Skeletal muscle satellite cell (primary cell): ENCODE measurements around the gene RARG.

ENCODE experiments used
- H3K27me3 ChIP-seq: 2 replicates; pipeline ENCODE4 v1.7.0; 2013; ENCODE audit warnings: low read length; ENCODE audit not compliant: control insufficient read depth, insufficient read depth
- H3K36me3 ChIP-seq: 2 replicates; pipeline ENCODE4 v1.7.0; 2013; ENCODE audit warnings: mild to moderate bottlenecking, control low read depth, low read length; ENCODE audit not compliant: insufficient read depth
- H3K4me1 ChIP-seq: 2 replicates; pipeline ENCODE4 v1.7.0; 2013; ENCODE audit warnings: low read length; ENCODE audit not compliant: control insufficient read depth, insufficient read depth
- H3K4me2 ChIP-seq: 2 replicates; pipeline ENCODE4 v1.7.0; 2013; ENCODE audit warnings: mild to moderate bottlenecking, low read length
- H3K4me3 ChIP-seq: 2 replicates; pipeline ENCODE4 v1.7.0; 2013; ENCODE audit warnings: low read length
- H3K9ac ChIP-seq: 2 replicates; pipeline ENCODE4 v1.7.0; 2013; ENCODE audit warnings: mild to moderate bottlenecking, low read depth, low read length, moderate library complexity
- H3K9me3 ChIP-seq: replicated peaks from 2 replicates; pipeline ENCODE4 v1.7.0; 2013; ENCODE audit warnings: mild to moderate bottlenecking, control low read depth, low read length

RARG gene

GRCh38 chr12:53227836-53228235 is 4.2 kb downstream of the RARG start:
- Histone ChIP-seq H3K9ac (no peak overlapping the region), H3K4me3 (no peak overlapping the region), H3K4me2 (no peak overlapping the region), H3K4me1 (peaks cover 28% of the 10 kb centered on the region), H3K36me3 (peaks cover 10% of the 10 kb centered on the region), H3K9me3 (no peaks in the 10 kb centered on the region), H3K27me3 (no peaks in the 10 kb centered on the region)

- Histone ChIP-seq H3K4me2 (no peak overlapping the region), H3K4me1 (peaks cover 28% of the 10 kb centered on the region), H3K27me3 (no peaks in the 10 kb centered on the region), H3K4me3 (no peak overlapping the region), H3K9me3 (no peaks in the 10 kb centered on the region), H3K36me3 (peaks cover 10% of the 10 kb centered on the region), H3K9ac (no peak overlapping the region)
These were observed 4.7 kb downstream of the RARG start for GRCh38 chr12:53227341-53227740.

- Histone ChIP-seq H3K4me1 (peaks cover 32% of the 10 kb centered on the region), H3K4me3 (no peak overlapping the region), H3K9ac (no peak overlapping the region), H3K9me3 (no peaks in the 10 kb centered on the region), H3K4me2 (no peak overlapping the region), H3K27me3 (no peaks in the 10 kb centered on the region), H3K36me3 (peaks cover 10% of the 10 kb centered on the region)
These were observed 5.2 kb downstream of the RARG start for GRCh38 chr12:53226815-53227214.

GRCh38 chr12:53225635-53226424 is 6.2 kb downstream of the RARG start:
- Histone ChIP-seq H3K4me3 (no peak overlapping the region), H3K9ac (no peak overlapping the region), H3K4me1 (peaks cover 28% of the 10 kb centered on the region)

GRCh38 chr12:53224897-53225634 is 6.9 kb downstream of the RARG start:
- H3K9me3 ChIP-seq = no peaks in the 10 kb centered on the region
- peaks cover 10% of the 10 kb centered on the region for H3K36me3 ChIP-seq
- H3K9ac ChIP-seq = no peak overlapping the region
- no peak overlapping the region for H3K4me3 ChIP-seq
- H3K4me2 ChIP-seq = no peak overlapping the region
- H3K4me1 ChIP-seq = peaks cover 30% of the 10 kb centered on the region
- H3K27me3 ChIP-seq = no peaks in the 10 kb centered on the region

More at GRCh38 chr12:53225635-53226424, 6.2 kb downstream of the RARG start:
- Histone ChIP-seq H3K27me3 (no peaks in the 10 kb centered on the region), H3K36me3 (peaks cover 10% of the 10 kb centered on the region), H3K4me2 (no peak overlapping the region), H3K9me3 (no peaks in the 10 kb centered on the region)

- H3K4me2 ChIP-seq = no peak overlapping the region
- H3K36me3 ChIP-seq = peaks cover 10% of the 10 kb centered on the region
- peaks cover 30% of the 10 kb centered on the region for H3K4me1 ChIP-seq
- H3K27me3 ChIP-seq = no peaks in the 10 kb centered on the region
- H3K4me3 ChIP-seq = no peak overlapping the region
- no peak overlapping the region for H3K9ac ChIP-seq
- no peaks in the 10 kb centered on the region for H3K9me3 ChIP-seq
These were observed 7.7 kb downstream of the RARG start for GRCh38 chr12:53224061-53224896.

GRCh38 chr12:53223389-53224060 is 8.5 kb downstream of the RARG start:
- Histone ChIP-seq H3K27me3 (no peaks in the 10 kb centered on the region), H3K4me2 (peak overlapping the region; percentile 36), H3K4me3 (no peak overlapping the region), H3K4me1 (peaks cover 30% of the 10 kb centered on the region), H3K9ac (no peak overlapping the region), H3K36me3 (peaks cover 10% of the 10 kb centered on the region), H3K9me3 (no peaks in the 10 kb centered on the region)

- Histone ChIP-seq H3K4me3 (no peak overlapping the region), H3K4me1 (peaks cover 33% of the 10 kb centered on the region), H3K9ac (no peak overlapping the region)
These were observed 9.2 kb downstream of the RARG start for GRCh38 chr12:53222806-53223261.

GRCh38 chr12:53222170-53222721 is 9.8 kb downstream of the RARG start:
- peaks cover 39% of the 10 kb centered on the region for H3K4me1 ChIP-seq
- H3K27me3 ChIP-seq = no peaks in the 10 kb centered on the region
- peaks cover 9% of the 10 kb centered on the region for H3K36me3 ChIP-seq
- no peaks in the 10 kb centered on the region for H3K9me3 ChIP-seq
- peak overlapping the region; percentile 88 for H3K4me3 ChIP-seq
- peak overlapping the region; percentile 84 for H3K9ac ChIP-seq
- H3K4me2 ChIP-seq = peak overlapping the region; percentile 92

More at GRCh38 chr12:53222806-53223261, 9.2 kb downstream of the RARG start:
- no peak overlapping the region for H3K4me2 ChIP-seq
- H3K36me3 ChIP-seq = peaks cover 10% of the 10 kb centered on the region
- no peaks in the 10 kb centered on the region for H3K27me3 ChIP-seq
- H3K9me3 ChIP-seq = no peaks in the 10 kb centered on the region

- H3K4me1 ChIP-seq = peaks cover 47% of the 10 kb centered on the region
- H3K4me2 ChIP-seq = peak overlapping the region; percentile 92
- H3K9ac ChIP-seq = peak overlapping the region; percentile 84
- H3K4me3 ChIP-seq = peak overlapping the region; percentile 88
- no peaks in the 10 kb centered on the region for H3K9me3 ChIP-seq
- no peaks in the 10 kb centered on the region for H3K27me3 ChIP-seq
- peaks cover 4% of the 10 kb centered on the region for H3K36me3 ChIP-seq
These were observed 10.6 kb downstream of the RARG start for GRCh38 chr12:53221203-53222080.
